Measurements from ENCODE around the gene CLCA2. TPM values are rescaled to one million over a fixed set of nuclear protein-coding genes. Genes with fewer than 3 reads are reported as not detected.
"Not testable (repeated sequence)": the region's sequence is repeated elsewhere in the genome, so short reads cannot be mapped to it uniquely, and the experiment has no call there.

CLCA2 gene
- polyA plus RNA-seq, 1 donor: not detected

DNA sequence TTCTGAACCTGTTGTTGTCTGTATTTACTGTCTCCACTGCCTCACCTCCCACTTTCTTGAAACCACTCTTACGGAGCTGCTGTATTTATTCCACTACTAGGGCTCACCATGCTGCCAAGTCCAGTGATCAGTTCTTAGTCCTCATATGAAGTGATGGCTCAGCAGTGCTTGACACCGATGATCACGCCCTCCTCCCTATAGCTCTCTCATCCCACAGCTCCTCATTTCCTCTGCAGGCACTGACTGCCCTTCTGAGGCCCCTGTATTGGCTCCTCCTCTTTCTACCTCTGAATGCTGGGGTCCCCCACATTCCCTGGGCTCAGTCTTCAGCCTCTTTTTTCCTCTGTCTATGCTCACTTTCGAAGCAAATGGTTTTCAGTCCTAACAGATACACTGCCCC lies 48.2 kb downstream of the CLCA2 start:
- no peak for DNase-seq (ENCODE audit: low read depth)

DNA sequence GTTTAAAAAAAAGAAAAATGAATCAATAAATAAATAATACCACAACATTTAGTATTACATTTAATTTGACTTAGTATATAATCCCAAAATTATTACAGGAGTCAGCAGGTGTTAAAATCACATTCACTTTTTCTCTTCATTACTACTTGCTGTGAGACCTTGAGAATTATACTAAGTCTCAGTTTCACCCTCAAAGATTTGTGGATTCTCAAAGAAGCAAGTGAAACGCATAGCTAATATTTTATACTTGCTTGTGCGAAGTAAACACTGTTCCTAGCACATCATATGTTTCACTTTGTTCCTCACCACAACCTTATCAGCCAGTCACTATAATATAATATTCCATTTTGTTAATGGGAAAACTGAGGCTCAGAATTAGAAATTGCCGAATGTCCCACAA lies 48.8 kb downstream of the CLCA2 start:
- DNase-seq (ENCODE audit: low read depth): no peak

DNA sequence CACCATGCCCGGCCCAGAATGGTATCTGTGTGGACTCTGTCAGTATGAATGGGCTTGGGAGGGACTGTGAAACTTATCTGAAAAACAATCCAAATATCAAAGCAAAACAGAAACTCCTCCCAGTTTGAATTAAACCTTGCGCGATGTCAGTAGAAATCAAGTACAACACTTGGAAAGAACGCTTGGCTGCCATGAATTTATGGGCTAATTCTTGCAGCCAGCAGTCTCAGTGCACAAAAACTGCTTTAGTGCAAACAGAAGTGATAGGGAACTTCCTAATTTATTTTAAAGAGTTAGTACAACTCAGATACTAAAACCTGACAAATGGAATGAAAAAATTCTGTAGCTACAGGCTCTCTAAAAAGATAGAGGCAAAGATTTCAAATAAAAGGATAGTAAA lies 53.3 kb downstream of the CLCA2 start:
- DNase-seq (ENCODE audit: low read depth): no peak

DNA sequence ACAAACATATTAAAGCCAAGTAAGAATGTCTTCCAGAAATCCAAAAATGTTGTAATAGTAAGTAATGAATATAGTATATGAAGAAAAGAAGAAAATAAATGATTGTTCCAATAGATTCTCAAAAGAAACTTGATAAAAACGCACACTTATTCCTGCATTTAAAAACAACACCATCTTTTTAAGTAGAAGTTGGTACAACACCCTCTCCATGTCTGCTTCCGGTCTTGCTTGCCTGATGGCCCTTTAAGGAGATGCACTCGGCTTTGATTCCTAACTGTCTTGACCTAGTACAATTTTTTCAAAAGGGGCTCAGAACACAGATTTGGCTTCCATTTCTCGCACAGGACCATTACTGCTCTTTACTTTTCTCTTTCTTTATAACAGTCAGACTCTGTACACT lies 53.7 kb downstream of the CLCA2 start:
- no peak for DNase-seq (ENCODE audit: low read depth)

DNA sequence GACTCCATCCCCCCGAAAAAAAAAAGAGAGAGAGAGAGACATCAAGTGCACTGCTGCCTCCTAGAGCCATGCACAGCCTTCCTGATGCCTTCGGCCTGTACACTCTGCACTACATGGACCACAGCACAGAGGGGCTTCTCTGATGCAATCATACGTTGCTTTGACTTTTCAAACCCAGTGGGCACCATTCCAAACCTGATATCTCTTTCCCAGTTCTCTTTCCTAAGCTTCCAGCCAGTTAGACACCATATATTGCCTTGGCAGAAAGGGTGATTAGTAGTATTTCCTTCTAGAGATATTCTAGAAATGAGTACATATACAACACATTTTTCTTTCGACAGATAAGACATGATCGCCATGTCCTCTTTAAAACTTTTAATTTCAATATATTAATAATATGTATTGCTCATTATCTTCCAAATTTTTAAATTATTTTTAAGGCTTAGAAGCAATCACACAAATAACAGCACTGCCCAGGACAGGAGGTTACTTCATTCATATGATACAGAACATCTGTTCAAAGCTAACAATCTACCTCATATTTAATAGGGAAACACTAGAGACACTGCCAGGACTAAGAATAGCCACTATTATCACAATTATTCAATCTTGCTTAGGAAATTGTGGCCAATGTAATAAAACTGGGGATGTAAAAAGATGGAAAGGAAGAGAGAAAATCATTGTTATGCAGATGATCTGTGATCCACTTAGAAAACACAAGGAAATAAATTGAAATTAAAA lies 54.6 kb downstream of the CLCA2 start:
- no peak for DNase-seq (ENCODE audit: low read depth)

DNA sequence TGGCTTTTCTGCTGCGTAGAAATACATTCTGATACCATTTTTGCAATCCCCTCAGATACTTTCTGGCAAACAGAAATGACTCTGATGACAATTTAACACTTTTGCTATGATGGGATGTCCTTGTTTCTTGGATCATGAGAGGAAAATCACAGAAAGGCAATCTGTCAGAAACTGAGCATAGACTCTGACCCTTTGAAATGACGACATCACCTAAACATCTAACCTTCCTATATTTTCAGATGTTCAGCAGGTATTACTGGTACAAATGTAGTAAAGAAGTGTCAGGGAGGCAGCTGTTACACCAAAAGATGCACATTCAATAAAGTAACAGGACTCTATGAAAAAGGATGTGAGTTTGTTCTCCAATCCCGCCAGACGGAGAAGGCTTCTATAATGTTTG lies 58.0 kb downstream of the CLCA2 start:
- no peak for DNase-seq (ENCODE audit: low read depth)

DNA sequence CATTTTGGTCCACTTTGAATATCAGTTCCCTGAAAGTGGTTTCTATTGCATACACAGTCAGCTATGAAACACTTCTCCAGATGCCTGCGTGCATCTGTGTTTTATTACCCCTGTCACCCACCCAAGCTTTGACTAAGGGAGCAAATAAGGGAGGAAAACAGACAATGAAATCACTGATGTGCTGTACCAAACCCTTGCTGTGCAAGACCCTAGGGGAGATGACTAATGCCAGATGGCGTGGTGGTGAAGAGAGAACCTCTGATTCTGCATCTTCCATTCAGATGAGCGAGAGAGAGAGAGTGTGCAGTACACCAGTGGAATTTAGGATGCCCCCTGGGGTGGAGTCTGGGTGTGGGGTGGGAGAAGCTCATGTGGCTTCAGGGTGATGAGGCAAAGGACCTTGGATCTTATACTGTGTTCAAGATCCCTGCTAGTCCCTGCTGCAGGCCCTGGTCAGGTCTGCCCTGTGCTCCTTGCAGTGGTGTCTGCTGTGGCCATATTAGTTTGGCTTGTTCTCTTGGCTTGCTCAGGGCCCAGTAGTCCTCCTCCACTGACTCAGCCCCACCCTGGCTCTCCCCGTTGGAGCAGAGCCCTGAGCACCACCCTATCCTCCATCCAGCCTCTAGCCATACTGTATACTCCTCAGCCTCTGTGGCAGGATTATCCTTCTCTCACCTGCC lies 63.3 kb downstream of the CLCA2 start:
- peak; percentile 77 for DNase-seq (ENCODE audit: low read depth)

DNA sequence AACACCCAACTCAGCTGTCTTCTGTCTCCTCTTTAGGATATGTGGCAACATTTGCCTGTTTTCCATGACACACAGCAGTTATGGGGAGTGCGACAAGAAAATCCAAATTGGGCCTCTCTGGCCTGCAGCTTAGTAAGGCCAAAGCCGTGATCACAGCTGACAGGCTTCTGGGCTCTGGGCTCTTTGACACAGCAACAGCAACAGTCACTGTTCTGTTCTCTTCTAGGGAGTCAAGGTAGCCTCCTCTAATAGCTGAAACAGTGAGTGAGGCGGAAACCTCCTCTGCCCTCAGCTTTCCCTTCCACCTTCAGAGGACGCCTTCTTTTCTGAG lies 63.8 kb downstream of the CLCA2 start:
- no peak for DNase-seq (ENCODE audit: low read depth)

DNA sequence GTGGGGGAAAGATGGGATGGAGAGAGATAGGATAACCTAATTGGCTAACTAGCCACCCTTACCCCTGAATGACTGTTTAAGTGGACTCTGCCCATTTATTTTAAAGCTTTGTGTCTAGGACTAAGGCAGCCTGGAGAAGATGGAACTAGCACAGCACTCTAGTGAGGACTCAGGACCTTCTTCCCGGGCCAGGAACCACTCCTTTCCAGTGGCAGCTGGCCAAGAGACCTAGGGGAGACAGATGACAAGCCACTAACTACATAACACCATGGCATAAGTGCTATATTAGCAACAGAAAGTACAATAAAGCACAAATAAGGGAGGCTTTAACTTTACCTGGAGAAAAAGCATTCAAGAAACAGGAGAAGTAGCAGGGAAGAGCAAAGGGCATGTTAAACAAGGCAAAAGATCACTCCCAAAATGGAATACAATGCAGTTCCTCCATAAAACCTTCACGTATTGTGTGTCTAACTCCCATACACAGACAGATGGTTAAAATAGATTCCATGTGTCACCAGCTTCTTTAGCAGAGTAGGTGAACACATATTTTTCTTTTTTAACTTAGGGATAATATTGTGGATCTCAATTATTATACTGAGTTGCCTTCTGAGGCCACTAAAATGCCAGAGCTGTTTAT lies 65.4 kb downstream of the CLCA2 start:
- DNase-seq (ENCODE audit: low read depth): no peak

DNA sequence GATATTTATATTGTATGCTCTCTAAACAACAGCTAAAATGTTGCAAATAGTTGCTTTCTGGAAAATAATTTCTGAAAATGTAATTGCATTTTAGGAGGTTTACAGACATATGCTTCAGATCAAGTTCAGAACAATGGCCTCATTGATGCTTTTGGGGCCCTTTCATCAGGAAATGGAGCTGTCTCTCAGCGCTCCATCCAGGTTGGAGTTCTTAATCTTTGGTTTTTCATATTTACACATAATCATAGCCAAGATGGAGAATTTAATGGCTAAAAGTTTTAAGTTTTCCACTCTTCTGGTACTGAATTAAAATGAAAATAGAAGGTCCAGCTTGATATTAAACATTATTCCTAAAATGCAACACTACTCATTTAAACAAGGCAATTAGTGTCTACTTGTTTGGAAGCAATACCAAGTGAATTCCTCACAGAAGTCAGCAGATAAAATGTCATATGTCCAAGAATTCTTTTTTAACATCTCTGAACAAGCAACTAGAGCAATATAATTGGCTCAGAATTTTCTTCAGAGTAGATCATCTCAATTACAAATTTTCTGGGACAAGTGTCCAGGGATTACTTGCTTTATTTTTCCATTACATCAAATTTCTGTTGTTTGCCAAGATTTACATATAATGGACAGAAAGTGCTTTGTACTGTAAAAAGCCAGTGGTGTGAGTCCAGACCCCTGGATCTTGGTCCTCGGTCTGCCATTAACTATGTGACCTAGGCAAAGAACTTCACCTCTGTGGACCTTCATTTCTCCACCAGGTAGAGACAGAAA lies 67.4 kb downstream of the CLCA2 start:
- DNase-seq (ENCODE audit: low read depth): peak; percentile 79

DNA sequence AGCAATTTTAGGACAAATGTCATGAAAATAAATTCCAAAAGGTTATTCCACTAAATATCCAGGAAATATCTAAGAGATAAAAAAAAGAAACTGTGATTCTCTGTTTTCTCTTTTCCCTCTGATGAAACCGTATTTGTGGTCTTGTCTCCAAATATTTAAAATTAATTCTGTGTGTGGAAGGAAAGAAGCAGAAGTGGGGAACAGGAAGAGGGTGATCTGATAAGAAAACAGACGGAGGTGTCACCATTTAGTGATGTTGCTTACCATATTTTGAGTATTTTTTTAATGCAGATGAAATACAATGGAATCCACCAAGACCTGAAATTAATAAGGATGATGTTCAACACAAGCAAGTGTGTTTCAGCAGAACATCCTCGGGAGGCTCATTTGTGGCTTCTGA lies 74.3 kb downstream of the CLCA2 start:
- no peak for DNase-seq (ENCODE audit: low read depth)

DNA sequence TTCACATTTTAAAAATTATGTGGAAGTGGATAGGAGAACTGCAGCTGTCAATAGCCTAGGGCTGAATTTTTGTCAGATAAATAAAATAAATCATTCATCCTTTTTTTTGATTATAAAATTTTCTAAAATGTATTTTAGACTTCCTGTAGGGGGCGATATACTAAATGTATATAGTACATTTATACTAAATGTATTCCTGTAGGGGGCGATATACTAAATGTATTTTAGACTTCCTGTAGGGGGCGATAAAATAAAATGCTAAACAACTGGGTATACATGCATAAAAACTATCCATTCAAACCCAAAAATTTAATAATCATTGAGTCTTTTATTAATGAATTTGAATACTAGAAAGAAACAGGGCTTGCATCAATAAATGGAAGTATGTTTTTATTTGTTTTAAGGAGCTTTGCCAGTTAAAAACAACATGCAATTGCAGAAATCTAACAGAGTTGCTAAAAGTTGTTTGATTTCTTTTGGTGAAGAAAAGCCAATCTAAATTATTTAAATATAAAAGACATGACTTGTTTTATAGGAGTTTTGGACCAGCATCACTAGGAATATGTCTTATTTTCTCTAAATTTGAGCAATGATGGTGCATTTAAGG lies 76.1 kb downstream of the CLCA2 start:
- no peak for DNase-seq (ENCODE audit: low read depth)

DNA sequence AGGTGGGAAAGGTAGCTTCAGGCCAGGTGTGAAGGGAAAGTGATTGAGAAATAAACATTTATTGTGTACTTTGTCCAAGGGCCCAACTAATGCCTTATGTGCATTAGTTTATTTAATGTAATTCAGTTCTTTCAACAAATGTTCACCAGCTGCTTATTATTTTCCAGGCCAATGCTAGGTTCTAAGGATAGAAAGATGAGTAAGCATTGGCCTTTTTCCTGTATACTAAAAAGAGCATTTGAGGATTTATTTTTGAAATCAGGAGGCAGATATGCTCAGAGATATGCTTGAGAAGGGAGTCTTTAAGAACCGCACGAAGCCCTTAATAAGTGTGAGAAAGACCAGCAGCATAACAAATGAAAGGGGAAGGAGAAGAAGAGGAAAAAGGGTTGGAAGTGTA lies 76.7 kb downstream of the CLCA2 start:
- no peak for DNase-seq (ENCODE audit: low read depth)

DNA sequence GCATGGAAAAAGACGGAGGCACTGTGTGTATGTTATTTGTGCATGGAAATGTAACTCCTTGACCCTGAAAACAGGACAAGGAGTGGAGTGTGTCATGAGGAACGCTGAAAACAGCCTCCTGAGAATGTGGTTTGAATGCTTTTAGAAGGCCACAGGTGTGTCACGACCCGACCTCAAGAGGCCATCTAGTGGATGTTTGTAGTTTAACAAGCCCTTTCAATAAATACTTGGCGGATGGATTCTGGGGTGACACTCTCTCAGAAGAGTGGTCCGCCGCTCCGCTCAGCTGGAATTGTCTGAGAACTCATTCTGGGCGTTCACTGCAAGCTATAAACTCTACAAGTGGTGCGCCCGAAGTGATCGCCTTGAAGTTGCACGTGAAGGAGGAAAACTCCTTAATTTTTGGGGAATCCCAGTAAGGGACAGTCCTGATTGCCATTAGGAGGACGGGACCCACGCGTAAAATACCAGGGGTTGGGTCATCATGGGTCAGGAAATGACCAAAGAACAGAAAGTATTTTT lies 78.2 kb downstream of the CLCA2 start:
- not testable (repeated sequence) for DNase-seq (ENCODE audit: low read depth)

DNA sequence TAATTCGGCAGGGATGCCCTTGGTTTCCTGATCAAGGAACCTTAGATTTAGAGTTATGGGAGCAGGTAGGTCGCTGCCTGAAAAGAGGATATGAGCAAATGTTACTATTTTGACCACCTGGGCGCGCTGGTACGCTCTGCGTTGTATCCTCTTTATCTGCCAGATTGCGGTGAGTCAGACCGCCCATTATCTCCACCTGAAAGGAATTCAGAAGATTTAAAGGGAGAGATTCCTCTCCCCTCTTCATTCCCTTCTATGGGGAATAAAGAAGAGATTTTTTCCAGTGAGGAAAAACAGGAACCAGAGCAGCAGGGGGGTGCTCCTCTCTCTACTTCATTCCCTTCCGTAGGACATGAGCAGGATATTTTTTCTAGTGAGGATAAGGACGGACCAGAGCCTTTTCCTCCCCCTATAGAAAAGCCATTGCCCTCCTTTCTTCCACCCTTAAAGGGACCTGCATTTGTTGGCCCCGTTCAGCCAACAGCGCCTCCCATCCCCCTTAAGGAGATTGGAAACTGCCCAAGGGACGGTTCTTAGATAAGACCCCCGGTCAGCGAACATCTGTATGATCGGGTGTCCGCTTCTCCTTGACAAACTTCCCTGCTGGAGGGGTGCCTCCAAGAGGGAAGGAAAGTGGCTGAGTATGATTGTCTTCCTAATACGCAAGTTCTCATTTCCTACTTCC lies 78.9 kb downstream of the CLCA2 start:
- DNase-seq (ENCODE audit: low read depth): no peak

DNA sequence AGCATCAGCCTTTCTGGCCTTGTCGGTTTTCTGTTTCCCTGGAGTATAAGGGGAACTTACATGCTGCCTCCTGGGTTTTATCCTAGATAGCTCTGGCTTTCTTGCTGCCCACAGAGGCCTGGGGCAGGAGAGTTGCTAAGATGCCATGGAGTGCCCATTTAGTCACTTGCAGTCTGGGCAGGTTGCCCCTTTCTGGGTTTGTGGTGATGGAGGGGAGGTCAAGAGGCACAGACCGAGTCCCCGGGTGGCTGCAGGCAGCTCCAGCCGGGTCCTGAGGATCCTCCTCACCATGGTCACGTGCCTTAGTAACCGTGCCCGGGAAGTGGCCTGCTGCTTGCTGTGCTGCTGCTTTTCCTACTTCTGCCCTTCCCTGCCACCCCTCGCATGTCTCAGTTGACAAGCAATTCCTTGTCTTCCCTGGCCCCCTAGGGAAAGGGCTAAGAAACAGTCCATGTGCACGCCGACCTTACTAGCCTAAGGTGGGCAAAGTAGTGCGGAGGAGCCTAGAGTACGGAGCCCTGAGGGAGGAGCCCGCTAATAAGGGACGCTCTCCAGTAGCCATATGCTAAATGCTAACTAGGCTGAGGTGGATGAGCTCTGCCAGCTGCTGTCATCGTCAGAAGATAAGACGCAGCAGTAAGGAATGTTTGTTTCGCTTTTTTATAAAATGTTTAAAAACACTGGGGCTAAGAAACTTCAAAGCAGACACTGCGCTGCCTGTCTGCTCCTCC lies 79.6 kb downstream of the CLCA2 start:
- DNase-seq (ENCODE audit: low read depth): no peak

DNA sequence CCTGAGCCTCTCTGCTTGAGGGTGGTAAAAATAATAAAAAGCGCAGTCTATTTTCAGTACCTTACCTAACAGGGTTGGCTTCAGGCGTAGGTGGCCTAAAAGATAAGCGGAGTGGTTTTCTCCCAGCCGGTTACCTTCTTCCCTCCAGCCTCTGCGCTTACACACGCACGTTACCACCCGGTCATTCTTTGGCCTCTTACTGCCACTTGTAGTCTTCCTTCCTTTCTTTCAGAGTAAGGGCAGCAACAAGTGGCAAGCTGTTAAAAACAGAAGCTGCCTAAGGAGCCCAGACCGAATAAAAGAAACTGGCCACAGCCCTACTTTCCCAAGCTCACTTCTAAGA lies 80.1 kb downstream of the CLCA2 start:
- DNase-seq (ENCODE audit: low read depth): no peak

DNA sequence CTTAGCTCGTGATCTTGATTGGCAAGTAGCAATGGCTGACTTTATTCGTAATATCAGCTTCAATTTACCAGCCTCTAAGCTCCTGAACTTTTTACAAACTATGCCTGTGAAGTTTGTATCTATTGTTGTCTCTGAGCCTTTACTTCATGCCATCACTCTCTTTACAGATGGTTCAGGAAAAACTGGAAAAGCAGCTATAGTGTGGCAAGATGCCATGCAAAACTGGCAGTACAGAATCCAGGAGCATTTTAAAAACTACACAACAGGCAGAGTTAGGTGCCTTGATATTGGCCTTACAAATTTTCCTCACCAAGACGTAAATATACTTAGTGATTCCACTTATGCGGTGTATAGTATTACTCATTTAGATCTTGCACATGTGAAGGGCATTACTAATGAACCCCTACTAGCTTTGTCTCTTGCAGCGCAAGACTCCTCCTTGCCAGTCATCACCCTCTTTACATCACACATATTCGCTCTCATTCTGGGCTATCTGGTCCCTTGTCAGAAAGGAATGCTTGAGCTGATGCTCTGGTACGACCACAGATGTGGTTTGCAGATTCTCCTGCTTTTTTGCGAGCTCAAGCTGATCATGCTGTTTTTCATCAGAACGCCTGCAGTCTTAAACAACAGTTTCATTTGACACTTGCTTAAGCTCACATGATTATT lies 81.1 kb downstream of the CLCA2 start:
- DNase-seq (ENCODE audit: low read depth): no peak

DNA sequence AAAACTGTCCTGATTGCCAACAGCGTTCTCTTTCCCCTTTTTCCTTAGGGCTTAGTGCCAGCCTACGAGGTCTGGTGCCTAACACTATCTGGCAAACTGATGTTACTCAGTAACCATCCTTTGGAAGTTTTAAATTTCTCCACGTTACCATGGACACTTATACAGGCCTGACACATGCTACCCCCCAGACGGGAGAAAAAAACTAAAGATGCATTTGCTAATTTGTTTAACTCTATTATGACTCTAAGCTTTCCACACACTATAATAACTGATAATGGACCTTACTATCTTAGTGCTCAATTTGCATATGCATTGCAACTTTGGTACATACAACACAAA lies 81.6 kb downstream of the CLCA2 start:
- DNase-seq (ENCODE audit: low read depth): no peak
